Measurements from ENCODE around the gene ASB12.
"Not testable (repeated sequence)": the region's sequence is repeated elsewhere in the genome, so short reads cannot be mapped to it uniquely, and the experiment has no call there.

ASB12 gene, protein sequence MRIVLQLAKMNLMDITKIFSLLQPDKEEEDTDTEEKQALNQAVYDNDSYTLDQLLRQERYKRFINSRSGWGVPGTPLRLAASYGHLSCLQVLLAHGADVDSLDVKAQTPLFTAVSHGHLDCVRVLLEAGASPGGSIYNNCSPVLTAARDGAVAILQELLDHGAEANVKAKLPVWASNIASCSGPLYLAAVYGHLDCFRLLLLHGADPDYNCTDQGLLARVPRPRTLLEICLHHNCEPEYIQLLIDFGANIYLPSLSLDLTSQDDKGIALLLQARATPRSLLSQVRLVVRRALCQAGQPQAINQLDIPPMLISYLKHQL

DNA sequence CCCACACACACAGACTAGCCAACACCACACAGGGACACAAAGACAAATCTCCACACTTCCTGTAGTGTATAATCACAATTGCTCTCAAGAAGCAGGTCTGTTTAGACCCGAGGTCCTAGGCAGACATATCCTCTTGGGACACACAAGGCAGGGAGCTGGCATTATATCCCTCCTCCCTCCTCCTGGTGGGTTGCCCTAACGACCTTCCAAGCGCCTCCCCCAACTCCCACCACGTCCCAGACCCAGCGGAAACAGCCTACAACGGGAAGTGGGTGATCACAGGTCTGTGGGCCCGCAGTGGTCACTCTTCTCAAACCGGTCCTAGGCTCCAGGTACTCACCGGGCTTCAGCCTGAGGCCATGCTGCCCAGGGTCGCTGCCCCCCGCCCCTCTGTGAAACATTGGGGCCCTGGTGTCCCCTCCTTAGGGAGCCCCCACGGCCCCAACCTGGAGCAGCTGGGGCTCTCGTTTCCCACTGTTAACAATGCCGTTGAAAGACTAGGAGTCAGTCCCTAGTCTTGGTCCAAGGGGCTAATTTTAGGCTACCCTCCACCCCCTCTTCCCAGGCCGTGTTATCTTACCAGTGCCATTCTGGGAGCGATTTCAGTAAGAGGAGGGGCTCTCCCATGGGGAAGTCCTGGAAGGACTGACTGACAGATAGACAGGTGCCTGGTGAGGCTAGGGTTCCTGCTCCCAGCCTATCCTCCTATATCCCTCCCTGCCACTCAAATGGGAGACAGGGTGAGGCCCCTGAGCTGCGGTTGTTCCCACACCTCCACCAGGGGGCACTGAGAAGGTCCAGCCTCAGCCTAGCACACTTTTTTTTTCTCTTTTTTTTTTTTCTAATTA is at the start of gene ASB12:
Gene ASB12, minus strand, starts transcription at position 485 of the 848 bp plus-strand sequence. CDS start 4,957 bp downstream, outside the sequence.
- H3K27ac ChIP-seq = no peak within 1 kb of the TSS
- TF ChIP-seq, protein P1, sequence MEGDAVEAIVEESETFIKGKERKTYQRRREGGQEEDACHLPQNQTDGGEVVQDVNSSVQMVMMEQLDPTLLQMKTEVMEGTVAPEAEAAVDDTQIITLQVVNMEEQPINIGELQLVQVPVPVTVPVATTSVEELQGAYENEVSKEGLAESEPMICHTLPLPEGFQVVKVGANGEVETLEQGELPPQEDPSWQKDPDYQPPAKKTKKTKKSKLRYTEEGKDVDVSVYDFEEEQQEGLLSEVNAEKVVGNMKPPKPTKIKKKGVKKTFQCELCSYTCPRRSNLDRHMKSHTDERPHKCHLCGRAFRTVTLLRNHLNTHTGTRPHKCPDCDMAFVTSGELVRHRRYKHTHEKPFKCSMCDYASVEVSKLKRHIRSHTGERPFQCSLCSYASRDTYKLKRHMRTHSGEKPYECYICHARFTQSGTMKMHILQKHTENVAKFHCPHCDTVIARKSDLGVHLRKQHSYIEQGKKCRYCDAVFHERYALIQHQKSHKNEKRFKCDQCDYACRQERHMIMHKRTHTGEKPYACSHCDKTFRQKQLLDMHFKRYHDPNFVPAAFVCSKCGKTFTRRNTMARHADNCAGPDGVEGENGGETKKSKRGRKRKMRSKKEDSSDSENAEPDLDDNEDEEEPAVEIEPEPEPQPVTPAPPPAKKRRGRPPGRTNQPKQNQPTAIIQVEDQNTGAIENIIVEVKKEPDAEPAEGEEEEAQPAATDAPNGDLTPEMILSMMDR (conservative IDR thresholded peaks at IDR 0.05; ENCODE audit: low read depth) = no peak
- DNase-seq (ENCODE audit: low spot score) = no peak
- CTCF ChIA-PET = no interaction called here
- POLR2A ChIA-PET (ENCODE audit: low non-redundant PET) = no interaction called here

DNA sequence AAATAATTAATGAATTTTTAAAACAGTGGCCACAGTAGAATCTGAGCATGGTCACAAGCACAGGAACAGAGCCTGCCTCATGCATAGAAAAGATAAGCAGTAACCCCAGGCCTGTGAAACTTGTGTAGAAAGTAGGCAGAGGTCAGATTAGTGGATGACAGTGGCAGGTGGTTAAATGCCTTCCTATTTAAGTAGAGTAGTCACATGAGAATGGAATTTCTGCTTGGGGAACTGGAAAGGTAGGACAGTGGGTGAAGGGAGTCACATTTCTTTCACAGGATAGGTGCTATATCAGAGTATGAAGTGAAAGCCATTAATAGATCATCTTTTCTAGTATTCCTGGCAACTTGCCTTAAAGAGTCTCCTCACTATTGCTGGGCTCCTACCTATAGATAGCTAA is 34.9 kb upstream of the ASB12 start:
- POLR2A ChIA-PET (ENCODE audit: low non-redundant PET) = no interaction called here
- DNase-seq (ENCODE audit: low spot score) = no peak
- TF ChIP-seq, protein P1 (conservative IDR thresholded peaks at IDR 0.05; ENCODE audit: low read depth) = no peak
- H3K27ac ChIP-seq = no peak overlapping the region
- CTCF ChIA-PET = no interaction called here

DNA sequence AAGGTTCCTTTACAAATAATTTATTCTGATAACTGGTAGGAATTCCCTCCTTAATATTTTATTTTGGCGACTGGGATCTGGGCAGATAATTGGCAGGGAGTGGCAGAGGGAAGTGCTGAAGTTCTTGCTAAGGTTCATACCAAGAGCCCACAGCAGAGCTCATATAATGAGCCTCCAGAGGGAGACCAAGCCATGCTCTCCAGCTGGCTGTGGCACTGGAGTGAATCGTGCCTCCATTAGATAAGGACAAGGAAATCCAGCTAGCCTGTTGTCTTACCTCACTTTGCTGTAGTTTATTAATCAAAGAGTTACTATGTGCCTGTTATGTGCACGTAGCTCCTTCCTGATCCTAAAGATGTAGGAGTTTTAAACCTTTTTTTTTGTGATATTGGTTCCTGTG is 1.3 kb downstream of the ASB12 start:
- TF ChIP-seq, protein P1 (conservative IDR thresholded peaks at IDR 0.05; ENCODE audit: low read depth) = no peak
- H3K27ac ChIP-seq = no peak overlapping the region
- no peak for DNase-seq (ENCODE audit: low spot score)
- ChIA-PET POLR2A (ENCODE audit: low non-redundant PET) (no interaction called here), CTCF (no interaction called here)

DNA sequence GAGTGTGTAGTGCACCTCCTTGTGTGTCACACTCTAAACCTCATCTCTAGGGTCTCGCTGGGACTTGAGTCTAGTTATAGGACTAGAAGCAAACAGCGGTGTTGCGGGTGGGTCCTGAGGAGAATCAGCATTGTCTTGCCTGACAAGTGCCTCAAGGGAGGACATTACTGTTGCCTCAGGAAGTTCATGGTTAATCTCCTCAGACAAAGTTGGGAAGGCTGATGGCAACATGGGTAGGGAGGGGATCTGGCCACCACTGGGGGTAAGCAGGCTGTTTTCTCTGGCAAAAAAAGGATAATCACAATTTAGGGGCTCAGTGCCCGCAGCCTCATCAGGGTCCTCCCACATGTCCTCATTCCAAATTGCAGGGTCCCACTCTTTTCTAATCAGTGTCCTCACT is 12.4 kb downstream of the ASB12 start:
- POLR2A ChIA-PET (ENCODE audit: low non-redundant PET) = no interaction called here
- no peak overlapping the region for H3K27ac ChIP-seq
- no peak for DNase-seq (ENCODE audit: low spot score)
- CTCF ChIA-PET = no interaction called here
- TF ChIP-seq, protein P1 (conservative IDR thresholded peaks at IDR 0.05; ENCODE audit: low read depth) = no peak

DNA sequence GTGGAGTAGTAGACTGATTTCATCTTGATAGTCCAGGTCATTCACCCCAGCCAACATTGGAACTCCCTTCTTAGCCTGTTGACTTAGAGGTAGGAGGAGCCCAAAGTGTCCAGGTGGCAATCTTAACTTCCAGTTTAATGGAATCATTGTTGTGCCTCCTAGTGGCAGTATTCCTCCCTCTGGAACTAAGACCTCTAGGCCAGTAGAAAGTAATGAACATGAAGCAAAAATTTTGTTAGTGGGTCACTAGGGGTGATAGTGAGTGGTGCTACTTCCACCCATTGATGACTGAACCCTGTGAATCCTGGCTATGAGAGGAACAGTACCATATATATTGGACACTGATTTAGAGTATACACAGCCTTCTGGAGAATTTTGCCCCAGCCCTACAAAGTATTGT is 16.4 kb downstream of the ASB12 start:
- H3K27ac ChIP-seq; POLR2A ChIA-PET (ENCODE audit: low non-redundant PET); CTCF ChIA-PET; DNase-seq (ENCODE audit: low spot score): not testable (repeated sequence)

DNA sequence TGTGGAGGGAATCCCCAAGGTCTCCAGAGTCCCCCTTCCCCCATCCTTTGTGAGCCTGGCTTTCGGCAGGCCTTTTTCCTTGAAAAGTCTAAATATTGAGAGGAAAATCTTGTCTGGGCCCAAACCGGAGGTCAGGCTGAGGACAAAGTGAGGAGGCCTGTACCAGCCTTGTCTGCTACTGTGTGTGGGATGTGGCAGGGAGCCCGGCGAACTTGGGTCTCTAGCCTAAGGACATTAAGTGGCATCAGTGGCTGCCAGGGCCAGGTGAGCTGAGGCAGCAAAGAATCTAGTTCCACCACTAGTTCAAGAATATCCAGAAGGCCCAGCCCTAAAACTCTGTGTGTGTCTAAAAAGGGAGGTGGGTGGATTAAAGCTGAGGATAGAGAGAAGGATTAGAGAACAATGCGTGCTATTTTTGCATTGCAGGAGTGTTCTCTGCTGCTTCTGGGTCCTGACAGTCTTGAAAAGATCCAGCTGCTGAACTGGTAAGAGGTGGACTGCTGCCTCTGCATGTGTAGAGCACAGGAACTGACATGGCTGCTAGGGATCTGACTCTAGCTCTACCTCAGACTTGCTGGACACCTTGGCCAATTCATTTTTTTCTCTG is 23.7 kb downstream of the ASB12 start:
- ChIA-PET POLR2A (ENCODE audit: low non-redundant PET) (no interaction called here), CTCF (interaction anchor here (0.6 kb wide), 1 partner anchor 276 kb away, joined by 3 read pairs; no protein-coding TSS in a partner anchor)
- peak overlapping the region; percentile 91 for H3K27ac ChIP-seq
- TF ChIP-seq, protein P1 (conservative IDR thresholded peaks at IDR 0.05; ENCODE audit: low read depth) = no peak
- DNase-seq (ENCODE audit: low spot score) = no peak

All from RWPE1 (cell line).